HepG2 (cell line): ENCODE data around the gene FPR3.

Source experiments
- EZH2 ChIP-seq: conservative IDR thresholded peaks from 2 replicates; pipeline ENCODE4 v1.6.1; 2012; ENCODE audit warnings: mild to moderate bottlenecking, low read depth, low read length, moderate library complexity
- FOXJ3 ChIP-seq: sonication (generic); formaldehyde crosslinking; IDR thresholded peaks from 2 replicates; pipeline ENCODE4 v1.4.0; 2020; ENCODE audit warnings: missing genetic modification reagents, mild to moderate bottlenecking, borderline replicate concordance
- MAFF ChIP-seq: IDR thresholded peaks from 2 replicates; pipeline ENCODE4 v1.6.1; 2011; ENCODE audit warnings: low read depth, low read length, improper control_type of control experiment
- MAFK ChIP-seq, 2 experiments: IDR thresholded peaks in 1 of 2; conservative IDR thresholded peaks in 1 of 2; 2 replicates each; pipeline ENCODE4 v1.6.1; 2011; ENCODE audit warnings: improper control_type of control experiment in 2 of 2, low read length in 2 of 2
- POLR2A ChIP-seq, 2 experiments: IDR thresholded peaks; 2 replicates each; pipeline ENCODE4 v1.6.1; 2011; ENCODE audit warnings: low read depth in 2 of 2, low read length in 2 of 2, mild to moderate bottlenecking in 1 of 2, moderate library complexity in 1 of 2; ENCODE audit not compliant: insufficient read depth in 1 of 2
- RERE ChIP-seq: IDR thresholded peaks from 2 replicates; pipeline ENCODE4 v1.6.1; 2016; ENCODE audit warnings: low read depth, missing genetic modification reagents, missing compliant biosample characterization
- RXRA ChIP-seq: sonication (generic); formaldehyde crosslinking; IDR thresholded peaks from 2 replicates; pipeline ENCODE4 v1.5.1; 2020; ENCODE audit warnings: missing genetic modification reagents
- SALL1 ChIP-seq: sonication (generic); formaldehyde crosslinking; IDR thresholded peaks from 2 replicates; pipeline ENCODE4 v1.8.0; 2022; ENCODE audit warnings: mild to moderate bottlenecking, missing genetic modification reagents
- SIN3A ChIP-seq: IDR thresholded peaks from 2 replicates; pipeline ENCODE4 v1.6.1; 2011; ENCODE audit warnings: low read depth, mild to moderate bottlenecking, control low read depth, low read length, borderline replicate concordance
- SMC3 ChIP-seq: IDR thresholded peaks from 2 replicates; pipeline ENCODE4 v1.6.1; 2011; ENCODE audit warnings: low read length, improper control_type of control experiment
- ZFP36L2 ChIP-seq: sonication (generic); formaldehyde crosslinking; IDR thresholded peaks from 2 replicates; pipeline ENCODE4 v1.4.0; 2020; ENCODE audit warnings: missing genetic modification reagents
- ZNF563 ChIP-seq: sonication (generic); formaldehyde crosslinking; IDR thresholded peaks from 2 replicates; pipeline ENCODE4 v1.8.0; 2022; ENCODE audit warnings: mild to moderate bottlenecking, moderate library complexity, missing genetic modification reagents

DNA sequence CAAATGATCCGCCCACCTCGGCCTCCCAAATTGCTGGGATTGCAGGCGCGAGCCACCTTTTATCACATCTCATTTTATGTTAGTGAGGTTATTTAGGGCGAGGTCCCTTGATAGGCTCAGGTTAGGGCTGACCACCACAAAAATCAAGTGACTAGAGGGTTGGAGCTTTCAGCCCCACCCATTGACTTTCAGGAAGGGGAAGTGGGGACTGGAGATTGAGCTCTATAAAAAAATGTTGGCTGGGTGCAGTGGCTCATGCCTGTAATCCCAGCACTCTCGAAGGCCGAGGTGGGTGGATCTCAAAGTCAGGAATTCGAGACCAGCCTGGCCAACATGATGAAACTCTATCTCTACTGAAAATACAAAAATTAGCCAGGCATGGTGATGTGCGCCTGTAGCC, 20.1 kb downstream of the FPR3 start:
- TF ChIP-seq FOXJ3 (CRISPR knock-in tag) (no peak), MAFK (conservative IDR thresholded peaks at IDR 0.05 in 1 of 2, IDR thresholded peaks at IDR 0.05 in 1 of 2; ENCODE audit: low read length in 2 of 2) (no peak), RXRA (CRISPR knock-in tag) (no peak), POLR2A (IDR thresholded peaks at IDR 0.05; ENCODE audit: insufficient read depth in 1 of 2, low read depth in 2 of 2, low read length in 2 of 2) (no peak), SMC3 (no peak), EZH2 (no peak), ZNF563 (no peak), SALL1 (CRISPR knock-in tag) (no peak), MAFF (no peak), SIN3A (no peak), RERE (CRISPR knock-in tag) (no peak), ZFP36L2 (CRISPR knock-in tag) (no peak)
